Fibroblast of lung (primary cell): Measurements from ENCODE around the gene VGLL4. TPM values are rescaled to one million over a fixed set of nuclear protein-coding genes. Genes with fewer than 3 reads are reported as not detected.
A peak's percentile ranks its signal among the peaks of the same experiment; 100 is the strongest.

Experiments
- DNase-seq, 2 donors: peaks; one replicate each; pipeline versions ENCODE4 v3.0.0 to v3.0.0-alpha.2; 2010; ENCODE audit warnings: low read depth in 2 of 2
- H2AFZ ChIP-seq: 2 replicates; pipeline ENCODE4 v1.5.1; 2012; ENCODE audit warnings: low read length, control low read depth, inconsistent platforms
- H3K27ac ChIP-seq: 2 replicates; pipeline ENCODE4 v1.5.1; 2011; ENCODE audit warnings: low read length, control low read depth; ENCODE audit not compliant: insufficient read depth
- H3K27me3 ChIP-seq: 2 replicates; pipeline ENCODE4 v1.5.1; 2011; ENCODE audit warnings: mild to moderate bottlenecking, low read length; ENCODE audit not compliant: control insufficient read depth, insufficient read depth
- H3K36me3 ChIP-seq: 2 replicates; pipeline ENCODE4 v1.5.1; 2011; ENCODE audit warnings: low read length; ENCODE audit not compliant: control insufficient read depth, insufficient read depth
- H3K4me1 ChIP-seq: 2 replicates; pipeline ENCODE4 v1.5.1; 2011; ENCODE audit warnings: low read length; ENCODE audit not compliant: control insufficient read depth, insufficient read depth; ENCODE audit errors: extremely low read depth
- H3K4me2 ChIP-seq: 2 replicates; pipeline ENCODE4 v1.5.1; 2011; ENCODE audit warnings: low read length, control low read depth; ENCODE audit not compliant: insufficient read depth; ENCODE audit errors: extremely low read depth
- H3K4me3 ChIP-seq, 4 experiments: fragments of 200-600 bp in 1 of 4; sonication (generic) in 1 of 4; replicated peaks in 1 of 4; 2 replicates each; pipeline ENCODE4 v1.5.1; 2011 to 2016; ENCODE audit warnings: low read length in 4 of 4, low read depth in 3 of 4, mild to moderate bottlenecking in 3 of 4, control low read depth in 2 of 4, inconsistent platforms in 1 of 4, mixed read lengths in 1 of 4; ENCODE audit not compliant: insufficient read depth in 1 of 4; ENCODE audit errors: control extremely low read depth in 1 of 4
- H3K79me2 ChIP-seq: 2 replicates; pipeline ENCODE4 v1.5.1; 2012; ENCODE audit warnings: mild to moderate bottlenecking, low read length, inconsistent platforms; ENCODE audit not compliant: control insufficient read depth, insufficient read depth
- H3K9ac ChIP-seq: 2 replicates; pipeline ENCODE4 v1.5.1; 2011; ENCODE audit warnings: mild to moderate bottlenecking, low read length, control low read depth; ENCODE audit not compliant: insufficient read depth
- H3K9me3 ChIP-seq: 2 replicates; pipeline ENCODE4 v1.5.1; 2012; ENCODE audit warnings: low read depth, low read length; ENCODE audit not compliant: control insufficient read depth, insufficient read depth
- H4K20me1 ChIP-seq: 2 replicates; pipeline ENCODE4 v1.5.1; 2011; ENCODE audit warnings: low read length; ENCODE audit not compliant: control insufficient read depth, insufficient read depth; ENCODE audit errors: extremely low read depth
- EZH2 ChIP-seq: IDR thresholded peaks from 2 replicates; pipeline ENCODE4 v1.5.1; 2012; ENCODE audit warnings: low read length, control low read depth, mild to moderate bottlenecking; ENCODE audit errors: missing control alignments
- polyA plus RNA-seq, 2 donors: library from polyadenylated mRNA; depleted of rRNA in 1 of 2; stranded (reverse) in 1 of 2; unstranded in 1 of 2; fragments of >200 nt; gene quantifications; 2 replicates each; pipeline ENCODE4 v1.2.1, GENCODE V29; 2011 to 2012; ENCODE audit warnings: missing spikeins in 1 of 2
- total RNA-seq: library from RNA; depleted of rRNA; stranded (reverse); fragments of >200 nt; gene quantifications from 2 replicates; pipeline ENCODE4 v1.2.1, GENCODE V29; 2014
- TF ChIP-seq, protein P1 (sequence below), 2 donors: IDR thresholded peaks in 1 of 2; conservative IDR thresholded peaks in 1 of 2; 1 replicate in 1 of 2; 2 replicates in 1 of 2; pipeline ENCODE4 v1.5.1; 2011 to 2012; ENCODE audit warnings: low read length in 2 of 2, control low read depth in 1 of 2, inconsistent platforms in 1 of 2, low read depth in 1 of 2, mild to moderate bottlenecking in 1 of 2

Gene VGLL4
- total and polyA plus RNA-seq, 2 donors (not counting 1 experiment from before 2014, with no cell fraction given): 18.4 to 34.7 TPM

GRCh38 chr3:11591391-11592282 is 52.1 kb downstream of the VGLL4 start:
- no peaks in the 10 kb centered on the region for H3K36me3 ChIP-seq
- H4K20me1 ChIP-seq: no peaks in the 10 kb centered on the region
- H3K9me3 ChIP-seq: no peaks in the 10 kb centered on the region
- H3K4me3 ChIP-seq: no peak overlapping the region
- peaks cover 22% of the 10 kb centered on the region for H3K4me1 ChIP-seq
- H3K79me2 ChIP-seq: peaks cover 70% of the 10 kb centered on the region
- peak overlapping the region; percentile 29 for H3K9ac ChIP-seq
- H2AFZ ChIP-seq: no peak overlapping the region
- TF ChIP-seq, protein P1, sequence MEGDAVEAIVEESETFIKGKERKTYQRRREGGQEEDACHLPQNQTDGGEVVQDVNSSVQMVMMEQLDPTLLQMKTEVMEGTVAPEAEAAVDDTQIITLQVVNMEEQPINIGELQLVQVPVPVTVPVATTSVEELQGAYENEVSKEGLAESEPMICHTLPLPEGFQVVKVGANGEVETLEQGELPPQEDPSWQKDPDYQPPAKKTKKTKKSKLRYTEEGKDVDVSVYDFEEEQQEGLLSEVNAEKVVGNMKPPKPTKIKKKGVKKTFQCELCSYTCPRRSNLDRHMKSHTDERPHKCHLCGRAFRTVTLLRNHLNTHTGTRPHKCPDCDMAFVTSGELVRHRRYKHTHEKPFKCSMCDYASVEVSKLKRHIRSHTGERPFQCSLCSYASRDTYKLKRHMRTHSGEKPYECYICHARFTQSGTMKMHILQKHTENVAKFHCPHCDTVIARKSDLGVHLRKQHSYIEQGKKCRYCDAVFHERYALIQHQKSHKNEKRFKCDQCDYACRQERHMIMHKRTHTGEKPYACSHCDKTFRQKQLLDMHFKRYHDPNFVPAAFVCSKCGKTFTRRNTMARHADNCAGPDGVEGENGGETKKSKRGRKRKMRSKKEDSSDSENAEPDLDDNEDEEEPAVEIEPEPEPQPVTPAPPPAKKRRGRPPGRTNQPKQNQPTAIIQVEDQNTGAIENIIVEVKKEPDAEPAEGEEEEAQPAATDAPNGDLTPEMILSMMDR (conservative IDR thresholded peaks at IDR 0.05 in 1 of 2, IDR thresholded peaks at IDR 0.05 in 1 of 2; ENCODE audit: low read depth in 1 of 2, low read length in 2 of 2): no peak
- no peak for TF ChIP-seq EZH2
- H3K27me3 ChIP-seq: no peaks in the 10 kb centered on the region
- H3K4me2 ChIP-seq: peak overlapping the region; percentile 44
- peak overlapping the region; percentile 64 for H3K27ac ChIP-seq
- DNase-seq: peak; percentile 73 to 96

DNA sequence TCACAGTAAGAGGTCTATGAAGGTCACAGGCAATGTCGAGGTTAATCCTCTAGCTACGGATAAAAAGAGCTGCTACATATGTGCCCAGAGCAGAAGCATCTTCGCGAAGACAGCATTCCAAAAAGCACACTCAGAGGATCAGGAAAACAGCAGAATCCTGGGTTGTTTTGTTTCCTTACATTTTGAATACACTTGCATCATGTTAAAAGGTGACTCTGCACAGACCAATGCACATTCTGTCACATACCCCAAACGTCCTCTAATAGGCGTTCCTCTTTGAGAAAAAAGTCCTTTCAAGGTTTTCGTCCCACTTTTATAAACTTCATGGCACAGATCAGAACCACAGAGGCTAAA is 52.7 kb downstream of the VGLL4 start:
- TF ChIP-seq, protein P1 (conservative IDR thresholded peaks at IDR 0.05 in 1 of 2, IDR thresholded peaks at IDR 0.05 in 1 of 2; ENCODE audit: low read depth in 1 of 2, low read length in 2 of 2): no peak
- no peak for TF ChIP-seq EZH2
- no peak overlapping the region for H3K4me3 ChIP-seq
- peak in 1 of 2 donors; percentile 62 for DNase-seq
- no peak overlapping the region for H2AFZ ChIP-seq
- H3K79me2 ChIP-seq: peaks cover 71% of the 10 kb centered on the region
- peak overlapping the region; percentile 29 for H3K9ac ChIP-seq
- no peaks in the 10 kb centered on the region for H3K36me3 ChIP-seq
- H3K27ac ChIP-seq: peak overlapping the region; percentile 64
- H4K20me1 ChIP-seq: no peaks in the 10 kb centered on the region
- no peaks in the 10 kb centered on the region for H3K9me3 ChIP-seq
- H3K4me2 ChIP-seq: peak overlapping the region; percentile 18
- H3K4me1 ChIP-seq: peaks cover 22% of the 10 kb centered on the region
- H3K27me3 ChIP-seq: no peaks in the 10 kb centered on the region

GRCh38 chr3:11589706-11590105 is 54.0 kb downstream of the VGLL4 start:
- H2AFZ ChIP-seq: no peak overlapping the region
- H3K9me3 ChIP-seq: no peaks in the 10 kb centered on the region
- no peaks in the 10 kb centered on the region for H3K27me3 ChIP-seq
- no peak for DNase-seq
- H3K4me3 ChIP-seq: no peak overlapping the region
- no peak overlapping the region for H3K4me2 ChIP-seq
- TF ChIP-seq EZH2: no peak
- TF ChIP-seq, protein P1 (conservative IDR thresholded peaks at IDR 0.05 in 1 of 2, IDR thresholded peaks at IDR 0.05 in 1 of 2; ENCODE audit: low read depth in 1 of 2, low read length in 2 of 2): no peak
- H4K20me1 ChIP-seq: no peaks in the 10 kb centered on the region
- H3K27ac ChIP-seq: no peak overlapping the region
- peaks cover 22% of the 10 kb centered on the region for H3K4me1 ChIP-seq
- H3K79me2 ChIP-seq: peaks cover 76% of the 10 kb centered on the region
- H3K36me3 ChIP-seq: no peaks in the 10 kb centered on the region
- H3K9ac ChIP-seq: no peak overlapping the region
